ENCODE measurements around the gene CADM2. TPM values are rescaled to one million over a fixed set of nuclear protein-coding genes. Genes with fewer than 3 reads are reported as not detected.

Gene CADM2
- total and polyA plus RNA-seq, 2 experiments from 2014 or later: 13.3 to 47.5 TPM

DNA sequence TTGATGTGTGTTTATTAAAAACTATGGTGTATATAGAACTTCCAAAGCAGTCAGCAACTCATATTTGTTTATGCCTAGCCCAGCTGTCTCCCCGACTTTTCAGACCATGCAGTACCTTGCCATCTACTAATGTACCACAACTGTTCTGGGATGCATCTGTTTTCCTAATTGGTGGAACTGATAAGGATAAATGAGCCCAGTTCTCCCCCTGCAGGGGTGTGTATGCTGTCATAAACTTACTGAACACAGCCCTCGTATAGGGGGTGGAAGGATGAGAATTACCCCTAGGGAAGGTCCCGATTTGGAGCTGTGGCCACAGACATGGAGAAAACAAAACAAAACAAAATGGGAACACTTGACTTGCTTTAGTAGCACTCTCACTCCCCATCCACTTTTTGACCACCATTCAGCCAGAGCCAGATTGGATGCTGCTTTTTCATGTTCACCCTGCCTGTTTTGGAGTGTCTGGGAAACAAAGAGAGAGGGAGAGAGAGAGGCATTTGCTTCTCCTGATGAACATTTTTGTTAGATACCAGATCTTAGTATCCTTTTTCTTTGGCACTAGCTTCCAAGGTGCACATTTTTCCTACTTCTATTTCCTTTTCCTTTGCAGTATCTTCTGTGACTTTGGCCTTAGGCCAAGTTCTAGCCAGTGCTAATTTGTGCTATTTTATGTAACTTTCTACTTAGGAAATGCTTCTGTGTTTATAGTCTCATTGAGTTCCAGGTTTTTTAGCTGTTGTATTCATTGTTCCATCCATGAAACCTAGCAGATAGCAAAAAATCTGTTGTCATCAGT, 29.1 kb downstream of the CADM2 start (continued):
- TF ChIP-seq, protein P1, sequence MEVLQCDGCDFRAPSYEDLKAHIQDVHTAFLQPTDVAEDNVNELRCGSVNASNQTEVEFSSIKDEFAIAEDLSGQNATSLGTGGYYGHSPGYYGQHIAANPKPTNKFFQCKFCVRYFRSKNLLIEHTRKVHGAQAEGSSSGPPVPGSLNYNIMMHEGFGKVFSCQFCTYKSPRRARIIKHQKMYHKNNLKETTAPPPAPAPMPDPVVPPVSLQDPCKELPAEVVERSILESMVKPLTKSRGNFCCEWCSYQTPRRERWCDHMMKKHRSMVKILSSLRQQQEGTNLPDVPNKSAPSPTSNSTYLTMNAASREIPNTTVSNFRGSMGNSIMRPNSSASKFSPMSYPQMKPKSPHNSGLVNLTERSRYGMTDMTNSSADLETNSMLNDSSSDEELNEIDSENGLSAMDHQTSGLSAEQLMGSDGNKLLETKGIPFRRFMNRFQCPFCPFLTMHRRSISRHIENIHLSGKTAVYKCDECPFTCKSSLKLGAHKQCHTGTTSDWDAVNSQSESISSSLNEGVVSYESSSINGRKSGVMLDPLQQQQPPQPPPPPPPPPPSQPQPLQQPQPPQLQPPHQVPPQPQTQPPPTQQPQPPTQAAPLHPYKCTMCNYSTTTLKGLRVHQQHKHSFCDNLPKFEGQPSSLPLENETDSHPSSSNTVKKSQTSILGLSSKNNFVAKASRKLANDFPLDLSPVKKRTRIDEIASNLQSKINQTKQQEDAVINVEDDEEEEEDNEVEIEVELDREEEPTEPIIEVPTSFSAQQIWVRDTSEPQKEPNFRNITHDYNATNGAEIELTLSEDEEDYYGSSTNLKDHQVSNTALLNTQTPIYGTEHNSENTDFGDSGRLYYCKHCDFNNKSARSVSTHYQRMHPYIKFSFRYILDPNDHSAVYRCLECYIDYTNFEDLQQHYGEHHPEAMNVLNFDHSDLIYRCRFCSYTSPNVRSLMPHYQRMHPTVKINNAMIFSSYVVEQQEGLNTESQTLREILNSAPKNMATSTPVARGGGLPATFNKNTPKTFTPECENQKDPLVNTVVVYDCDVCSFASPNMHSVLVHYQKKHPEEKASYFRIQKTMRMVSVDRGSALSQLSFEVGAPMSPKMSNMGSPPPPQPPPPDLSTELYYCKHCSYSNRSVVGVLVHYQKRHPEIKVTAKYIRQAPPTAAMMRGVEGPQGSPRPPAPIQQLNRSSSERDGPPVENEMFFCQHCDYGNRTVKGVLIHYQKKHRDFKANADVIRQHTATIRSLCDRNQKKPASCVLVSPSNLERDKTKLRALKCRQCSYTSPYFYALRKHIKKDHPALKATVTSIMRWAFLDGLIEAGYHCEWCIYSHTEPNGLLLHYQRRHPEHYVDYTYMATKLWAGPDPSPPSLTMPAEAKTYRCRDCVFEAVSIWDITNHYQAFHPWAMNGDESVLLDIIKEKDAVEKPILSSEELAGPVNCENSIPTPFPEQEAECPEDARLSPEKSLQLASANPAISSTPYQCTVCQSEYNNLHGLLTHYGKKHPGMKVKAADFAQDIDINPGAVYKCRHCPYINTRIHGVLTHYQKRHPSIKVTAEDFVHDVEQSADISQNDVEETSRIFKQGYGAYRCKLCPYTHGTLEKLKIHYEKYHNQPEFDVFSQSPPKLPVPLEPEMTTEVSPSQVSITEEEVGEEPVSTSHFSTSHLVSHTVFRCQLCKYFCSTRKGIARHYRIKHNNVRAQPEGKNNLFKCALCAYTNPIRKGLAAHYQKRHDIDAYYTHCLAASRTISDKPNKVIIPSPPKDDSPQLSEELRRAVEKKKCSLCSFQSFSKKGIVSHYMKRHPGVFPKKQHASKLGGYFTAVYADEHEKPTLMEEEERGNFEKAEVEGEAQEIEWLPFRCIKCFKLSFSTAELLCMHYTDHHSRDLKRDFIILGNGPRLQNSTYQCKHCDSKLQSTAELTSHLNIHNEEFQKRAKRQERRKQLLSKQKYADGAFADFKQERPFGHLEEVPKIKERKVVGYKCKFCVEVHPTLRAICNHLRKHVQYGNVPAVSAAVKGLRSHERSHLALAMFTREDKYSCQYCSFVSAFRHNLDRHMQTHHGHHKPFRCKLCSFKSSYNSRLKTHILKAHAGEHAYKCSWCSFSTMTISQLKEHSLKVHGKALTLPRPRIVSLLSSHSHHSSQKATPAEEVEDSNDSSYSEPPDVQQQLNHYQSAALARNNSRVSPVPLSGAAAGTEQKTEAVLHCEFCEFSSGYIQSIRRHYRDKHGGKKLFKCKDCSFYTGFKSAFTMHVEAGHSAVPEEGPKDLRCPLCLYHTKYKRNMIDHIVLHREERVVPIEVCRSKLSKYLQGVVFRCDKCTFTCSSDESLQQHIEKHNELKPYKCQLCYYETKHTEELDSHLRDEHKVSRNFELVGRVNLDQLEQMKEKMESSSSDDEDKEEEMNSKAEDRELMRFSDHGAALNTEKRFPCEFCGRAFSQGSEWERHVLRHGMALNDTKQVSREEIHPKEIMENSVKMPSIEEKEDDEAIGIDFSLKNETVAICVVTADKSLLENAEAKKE (CRISPR knock-in tag; IDR thresholded peaks at IDR 0.05): no peak
- TF ChIP-seq EZH2phosphoT487 (IDR thresholded peaks at IDR 0.05; ENCODE audit: unreplicated experiment) (no peak), STAT1 (IDR thresholded peaks at IDR 0.05; ENCODE audit: unreplicated experiment) (no peak), CREB1 (CRISPR knock-in tag; IDR thresholded peaks at IDR 0.05; ENCODE audit: low read depth) (no peak), EZH2 (IDR thresholded peaks at IDR 0.05; ENCODE audit: low read depth, unreplicated experiment) (no peak), JUNB (IDR thresholded peaks at IDR 0.05; ENCODE audit: unreplicated experiment) (no peak), POLR2AphosphoS5 (IDR thresholded peaks at IDR 0.05; ENCODE audit: low read depth) (no peak)
- TF ChIP-seq, protein P2, sequence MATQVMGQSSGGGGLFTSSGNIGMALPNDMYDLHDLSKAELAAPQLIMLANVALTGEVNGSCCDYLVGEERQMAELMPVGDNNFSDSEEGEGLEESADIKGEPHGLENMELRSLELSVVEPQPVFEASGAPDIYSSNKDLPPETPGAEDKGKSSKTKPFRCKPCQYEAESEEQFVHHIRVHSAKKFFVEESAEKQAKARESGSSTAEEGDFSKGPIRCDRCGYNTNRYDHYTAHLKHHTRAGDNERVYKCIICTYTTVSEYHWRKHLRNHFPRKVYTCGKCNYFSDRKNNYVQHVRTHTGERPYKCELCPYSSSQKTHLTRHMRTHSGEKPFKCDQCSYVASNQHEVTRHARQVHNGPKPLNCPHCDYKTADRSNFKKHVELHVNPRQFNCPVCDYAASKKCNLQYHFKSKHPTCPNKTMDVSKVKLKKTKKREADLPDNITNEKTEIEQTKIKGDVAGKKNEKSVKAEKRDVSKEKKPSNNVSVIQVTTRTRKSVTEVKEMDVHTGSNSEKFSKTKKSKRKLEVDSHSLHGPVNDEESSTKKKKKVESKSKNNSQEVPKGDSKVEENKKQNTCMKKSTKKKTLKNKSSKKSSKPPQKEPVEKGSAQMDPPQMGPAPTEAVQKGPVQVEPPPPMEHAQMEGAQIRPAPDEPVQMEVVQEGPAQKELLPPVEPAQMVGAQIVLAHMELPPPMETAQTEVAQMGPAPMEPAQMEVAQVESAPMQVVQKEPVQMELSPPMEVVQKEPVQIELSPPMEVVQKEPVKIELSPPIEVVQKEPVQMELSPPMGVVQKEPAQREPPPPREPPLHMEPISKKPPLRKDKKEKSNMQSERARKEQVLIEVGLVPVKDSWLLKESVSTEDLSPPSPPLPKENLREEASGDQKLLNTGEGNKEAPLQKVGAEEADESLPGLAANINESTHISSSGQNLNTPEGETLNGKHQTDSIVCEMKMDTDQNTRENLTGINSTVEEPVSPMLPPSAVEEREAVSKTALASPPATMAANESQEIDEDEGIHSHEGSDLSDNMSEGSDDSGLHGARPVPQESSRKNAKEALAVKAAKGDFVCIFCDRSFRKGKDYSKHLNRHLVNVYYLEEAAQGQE (IDR thresholded peaks at IDR 0.05; ENCODE audit: unreplicated experiment): no peak
